ENCODE results near the gene RNF149. TPM values are rescaled to one million over a fixed set of nuclear protein-coding genes. Genes with fewer than 3 reads are reported as not detected.

Gene RNF149
- total RNA-seq, 1 donor from 2014 or later = 80.7 TPM

- intact Hi-C loops (cut with DNase I) = no loop called here
- DNase-seq (ENCODE audit: low spot score) = no peak
- ATAC-seq = no peak
Measured at GRCh38 chr2:101302016-101302415, 6.5 kb downstream of the RNF149 start.

- ATAC-seq (no peak), DNase-seq (ENCODE audit: low spot score) (no peak)
- intact Hi-C loops (cut with DNase I) = no loop called here
Measured at GRCh38 chr2:101300836-101301235, 7.7 kb downstream of the RNF149 start.

GRCh38 chr2:101300164-101300563 is 8.3 kb downstream of the RNF149 start:
- intact Hi-C loops (cut with DNase I) = no loop called here
- DNase-seq (ENCODE audit: low spot score) (no peak), ATAC-seq (no peak)

GRCh38 chr2:101299604-101300003 is 8.9 kb downstream of the RNF149 start:
- intact Hi-C loops (cut with DNase I) = no loop called here
- DNase-seq (ENCODE audit: low spot score) = no peak

GRCh38 chr2:101297383-101297782 is 11.1 kb downstream of the RNF149 start:
- intact Hi-C loops (cut with DNase I) = no loop called here
- ATAC-seq (no peak), DNase-seq (ENCODE audit: low spot score) (no peak)

More at GRCh38 chr2:101299604-101300003, 8.9 kb downstream of the RNF149 start:
- ATAC-seq = no peak

- intact Hi-C loops (cut with DNase I) = no loop called here
- DNase-seq (ENCODE audit: low spot score) = no peak
- ATAC-seq = no peak
Measured at GRCh38 chr2:101296371-101296770, 12.1 kb downstream of the RNF149 start.

GRCh38 chr2:101295895-101296294 is 12.6 kb downstream of the RNF149 start:
- ATAC-seq (no peak), DNase-seq (ENCODE audit: low spot score) (no peak)
- intact Hi-C loops (cut with DNase I) = no loop called here

- ATAC-seq (no peak), DNase-seq (ENCODE audit: low spot score) (no peak)
- intact Hi-C loops (cut with DNase I) = no loop called here
Measured at GRCh38 chr2:101294861-101295260, 13.6 kb downstream of the RNF149 start.

- DNase-seq (ENCODE audit: low spot score) = no peak
- intact Hi-C loops (cut with DNase I) = no loop called here
- ATAC-seq = no peak
Measured at GRCh38 chr2:101293544-101293943, 15.0 kb downstream of the RNF149 start.

GRCh38 chr2:101291973-101292372 is 16.5 kb downstream of the RNF149 start:
- ATAC-seq (no peak), DNase-seq (ENCODE audit: low spot score) (no peak)
- intact Hi-C loops (cut with DNase I) = no loop called here

GRCh38 chr2:101290711-101291110 is 17.8 kb downstream of the RNF149 start:
- intact Hi-C loops (cut with DNase I) = no loop called here
- no peak for ATAC-seq
- no peak for DNase-seq (ENCODE audit: low spot score)

GRCh38 chr2:101287303-101287702 is 21.2 kb downstream of the RNF149 start:
- DNase-seq (ENCODE audit: low spot score) (no peak), ATAC-seq (no peak)
- intact Hi-C loops (cut with DNase I) = no loop called here

- intact Hi-C loops (cut with DNase I) = no loop called here
- ATAC-seq (no peak), DNase-seq (ENCODE audit: low spot score) (no peak)
Measured at GRCh38 chr2:101286684-101287083, 21.8 kb downstream of the RNF149 start.

- DNase-seq (ENCODE audit: low spot score) (no peak), ATAC-seq (no peak)
- intact Hi-C loops (cut with DNase I) = no loop called here
Measured at GRCh38 chr2:101282980-101283379, 25.5 kb downstream of the RNF149 start.

- DNase-seq (ENCODE audit: low spot score) (no peak), ATAC-seq (no peak)
- intact Hi-C loops (cut with DNase I) = no loop called here
Measured at GRCh38 chr2:101281482-101281881, 27.0 kb downstream of the RNF149 start.

GRCh38 chr2:101278925-101279324 is 29.6 kb downstream of the RNF149 start:
- ATAC-seq (no peak), DNase-seq (ENCODE audit: low spot score) (no peak)
- intact Hi-C loops (cut with DNase I) = no loop called here

GRCh38 chr2:101277111-101277510 is 31.4 kb downstream of the RNF149 start:
- ATAC-seq = no peak
- intact Hi-C loops (cut with DNase I) = no loop called here
- no peak for DNase-seq (ENCODE audit: low spot score)

GRCh38 chr2:101274142-101274541 is 34.4 kb downstream of the RNF149 start:
- ATAC-seq (no peak), DNase-seq (ENCODE audit: low spot score) (no peak)
- intact Hi-C loops (cut with DNase I) = no loop called here

GRCh38 chr2:101273056-101273455 is 35.4 kb downstream of the RNF149 start:
- ATAC-seq (no peak), DNase-seq (ENCODE audit: low spot score) (no peak)

GRCh38 chr2:101272045-101272784 is 36.3 kb downstream of the RNF149 start:
- ATAC-seq (no peak), DNase-seq (ENCODE audit: low spot score) (no peak)
- intact Hi-C loops (cut with DNase I) = no loop called here

More at GRCh38 chr2:101273056-101273455, 35.4 kb downstream of the RNF149 start:
- intact Hi-C loops (cut with DNase I) = no loop called here

GRCh38 chr2:101270700-101271259 is 37.7 kb downstream of the RNF149 start:
- ATAC-seq = no peak
- intact Hi-C loops (cut with DNase I) = no loop called here
- DNase-seq (ENCODE audit: low spot score) = no peak

Measured in sciatic nerve (tissue), 2 donors.